Measurements from ENCODE around the gene KIAA1328. TPM values are rescaled to one million over a fixed set of nuclear protein-coding genes. Genes with fewer than 3 reads are reported as not detected.

The KIAA1328 gene
- total RNA-seq, 6 experiments from 2014 or later, result 2.0 to 4.5 (median 2.9) TPM

DNA sequence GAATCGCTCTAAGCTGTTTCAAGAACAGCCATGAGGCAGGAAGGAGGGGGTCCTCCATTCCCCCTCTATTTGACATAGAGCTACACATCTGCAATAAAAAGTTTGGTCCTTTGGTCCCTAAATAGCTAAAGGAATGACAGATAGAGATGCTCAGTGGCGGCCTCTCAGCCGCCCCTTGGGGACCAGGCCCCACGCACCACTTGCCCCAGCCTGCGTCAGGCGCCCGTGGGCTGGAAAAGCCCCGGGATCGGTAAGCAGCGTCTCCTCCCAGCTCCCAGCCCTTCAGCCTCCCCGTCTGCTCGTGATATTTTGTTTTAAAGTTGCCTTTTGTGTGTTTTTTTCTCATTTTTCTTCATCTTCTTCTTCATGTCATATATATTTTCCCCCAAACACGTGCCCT is 415.7 kb downstream of the KIAA1328 start:
- no peaks in the 10 kb centered on the region for H3K36me3 ChIP-seq
- no peak overlapping the region for H3K4me3 ChIP-seq
- TF ChIP-seq POLR2A (IDR thresholded peaks at IDR 0.05), result no peak
- TF ChIP-seq, protein P1, sequence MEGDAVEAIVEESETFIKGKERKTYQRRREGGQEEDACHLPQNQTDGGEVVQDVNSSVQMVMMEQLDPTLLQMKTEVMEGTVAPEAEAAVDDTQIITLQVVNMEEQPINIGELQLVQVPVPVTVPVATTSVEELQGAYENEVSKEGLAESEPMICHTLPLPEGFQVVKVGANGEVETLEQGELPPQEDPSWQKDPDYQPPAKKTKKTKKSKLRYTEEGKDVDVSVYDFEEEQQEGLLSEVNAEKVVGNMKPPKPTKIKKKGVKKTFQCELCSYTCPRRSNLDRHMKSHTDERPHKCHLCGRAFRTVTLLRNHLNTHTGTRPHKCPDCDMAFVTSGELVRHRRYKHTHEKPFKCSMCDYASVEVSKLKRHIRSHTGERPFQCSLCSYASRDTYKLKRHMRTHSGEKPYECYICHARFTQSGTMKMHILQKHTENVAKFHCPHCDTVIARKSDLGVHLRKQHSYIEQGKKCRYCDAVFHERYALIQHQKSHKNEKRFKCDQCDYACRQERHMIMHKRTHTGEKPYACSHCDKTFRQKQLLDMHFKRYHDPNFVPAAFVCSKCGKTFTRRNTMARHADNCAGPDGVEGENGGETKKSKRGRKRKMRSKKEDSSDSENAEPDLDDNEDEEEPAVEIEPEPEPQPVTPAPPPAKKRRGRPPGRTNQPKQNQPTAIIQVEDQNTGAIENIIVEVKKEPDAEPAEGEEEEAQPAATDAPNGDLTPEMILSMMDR (IDR thresholded peaks at IDR 0.05), result no peak
- H3K4me1 ChIP-seq, result no peaks in the 10 kb centered on the region
- intact Hi-C loops (cut with DNase I), result no loop called here
- peaks cover 0 to 2% of the 10 kb centered on the region in 2 donors for H3K27me3 ChIP-seq
- no peak overlapping the region for H3K27ac ChIP-seq
- H3K9me3 ChIP-seq, result no peaks in the 10 kb centered on the region
- WGBS (ENCODE audit: insufficient coverage, low coverage, low lambda C conversion rate, missing lambda C conversion rate), result 81% methylated on average over 9 of the region's 13 CpGs
- peak in 1 of 3 donors; percentile 24 for DNase-seq
- ATAC-seq, result no peak

DNA sequence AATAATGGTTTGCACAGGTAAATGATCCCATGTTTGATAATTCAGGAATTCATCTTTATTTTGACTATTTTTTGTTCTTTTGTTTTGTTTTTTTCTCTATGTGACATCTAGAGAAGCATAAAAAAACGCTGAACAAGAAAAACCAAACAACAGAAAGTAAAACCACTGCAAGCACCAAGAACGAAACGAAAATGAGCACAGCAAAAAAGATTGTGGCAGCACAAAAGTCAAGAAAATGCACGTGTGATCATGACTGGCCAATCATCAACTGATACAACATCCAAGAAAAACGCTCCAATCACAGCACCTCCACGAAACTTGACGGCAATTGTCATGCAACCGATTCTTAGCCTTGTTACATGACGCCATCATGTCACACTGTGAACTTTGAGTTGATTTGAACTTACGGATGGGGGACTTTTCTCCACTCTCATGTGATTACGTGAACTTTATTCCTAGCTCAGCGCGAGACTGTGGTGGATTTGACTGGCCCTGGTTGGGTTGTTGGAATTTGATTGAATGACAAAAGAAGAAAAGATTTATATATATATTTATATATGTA is 417.9 kb downstream of the KIAA1328 start:
- 70% methylated on average over 13 of the region's 13 CpGs for WGBS (ENCODE audit: insufficient coverage, low coverage, low lambda C conversion rate, missing lambda C conversion rate)
- peaks cover 0 to 2% of the 10 kb centered on the region in 2 donors for H3K27me3 ChIP-seq
- DNase-seq (no peak), ATAC-seq (no peak)
- intact Hi-C loops (cut with DNase I), result no loop called here
- H3K4me1 ChIP-seq, result no peaks in the 10 kb centered on the region
- no peak overlapping the region for H3K4me3 ChIP-seq
- TF ChIP-seq, protein P1 (IDR thresholded peaks at IDR 0.05), result no peak
- TF ChIP-seq POLR2A (IDR thresholded peaks at IDR 0.05), result no peak
- no peaks in the 10 kb centered on the region for H3K9me3 ChIP-seq
- H3K36me3 ChIP-seq, result no peaks in the 10 kb centered on the region
- no peak overlapping the region for H3K27ac ChIP-seq

DNA sequence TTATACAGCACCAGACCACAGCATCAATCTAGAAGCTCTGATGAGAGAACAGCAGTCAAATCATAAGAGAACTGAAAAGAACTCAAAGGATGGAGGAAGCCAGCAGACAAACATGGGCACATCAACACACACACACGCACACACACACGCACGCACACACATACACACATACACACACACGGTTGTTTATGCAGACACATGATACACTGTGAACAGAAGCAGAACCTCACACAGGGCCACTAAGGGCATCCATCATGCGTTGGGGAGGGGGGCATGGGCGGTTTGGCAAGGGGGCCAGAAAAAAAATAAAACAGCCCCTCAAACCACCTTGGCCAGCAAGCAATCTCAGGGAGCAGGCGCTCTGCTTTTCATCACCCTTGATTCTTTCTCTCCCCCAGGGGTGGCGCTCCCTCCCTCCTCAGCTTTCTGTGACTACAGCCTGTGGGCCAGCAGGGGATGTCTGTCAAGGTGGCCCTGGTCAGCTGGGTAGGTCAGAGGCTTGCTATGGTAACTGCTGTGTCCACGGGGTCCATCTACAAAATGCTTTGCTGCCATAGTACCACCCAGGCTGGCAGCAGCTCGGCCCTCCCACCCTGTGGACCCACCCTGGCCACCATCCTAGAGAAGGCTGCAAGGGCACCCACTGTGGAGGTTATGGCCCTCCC is 418.7 kb downstream of the KIAA1328 start:
- intact Hi-C loops (cut with DNase I), result no loop called here
- no peak overlapping the region for H3K27ac ChIP-seq
- H3K4me1 ChIP-seq, result no peaks in the 10 kb centered on the region
- H3K9me3 ChIP-seq, result no peaks in the 10 kb centered on the region
- peaks cover 0 to 2% of the 10 kb centered on the region in 2 donors for H3K27me3 ChIP-seq
- ATAC-seq, result no peak
- TF ChIP-seq, protein P1 (IDR thresholded peaks at IDR 0.05), result no peak
- no peak for TF ChIP-seq POLR2A (IDR thresholded peaks at IDR 0.05)
- peak in 1 of 3 donors; percentile 28 for DNase-seq
- no peak overlapping the region for H3K4me3 ChIP-seq
- no peaks in the 10 kb centered on the region for H3K36me3 ChIP-seq
- WGBS (ENCODE audit: insufficient coverage, low coverage, low lambda C conversion rate, missing lambda C conversion rate), result 75% methylated on average over 7 of the region's 10 CpGs

DNA sequence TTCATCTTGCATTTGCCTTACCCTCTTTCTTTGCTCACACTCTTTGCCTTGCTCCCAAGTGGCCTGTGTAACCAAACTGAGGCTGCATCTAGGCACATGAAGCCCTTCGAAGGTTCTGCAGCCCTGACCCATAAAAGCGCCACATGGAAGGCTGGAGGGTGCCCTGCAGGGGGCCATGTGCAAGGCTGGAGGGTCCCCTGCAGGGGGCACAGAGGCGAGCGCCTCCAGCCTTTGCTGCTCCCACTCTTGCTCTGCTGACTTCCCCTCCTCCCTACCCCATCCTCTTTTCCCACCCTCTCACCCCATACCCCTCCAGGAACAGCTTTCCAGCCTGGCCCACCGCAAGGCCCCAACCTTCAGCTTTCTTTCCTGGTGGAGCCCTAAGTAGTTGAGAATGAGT is 419.4 kb downstream of the KIAA1328 start:
- Histone ChIP-seq H3K9me3 (no peaks in the 10 kb centered on the region), H3K4me1 (no peaks in the 10 kb centered on the region), H3K27ac (no peak overlapping the region), H3K36me3 (no peaks in the 10 kb centered on the region), H3K4me3 (no peak overlapping the region), H3K27me3 (peaks cover 0 to 2% of the 10 kb centered on the region in 2 donors)
- WGBS (ENCODE audit: insufficient coverage, low coverage, low lambda C conversion rate, missing lambda C conversion rate), result 96% methylated on average over 3 of the region's 5 CpGs
- DNase-seq, result no peak
- ATAC-seq, result no peak
- TF ChIP-seq, protein P1 (IDR thresholded peaks at IDR 0.05), result no peak
- TF ChIP-seq POLR2A (IDR thresholded peaks at IDR 0.05), result no peak
- intact Hi-C loops (cut with DNase I), result no loop called here

All from right lobe of liver (tissue), 6 donors.